ENCODE measurements around the gene SNRPA1.

Gene SNRPA1

DNA sequence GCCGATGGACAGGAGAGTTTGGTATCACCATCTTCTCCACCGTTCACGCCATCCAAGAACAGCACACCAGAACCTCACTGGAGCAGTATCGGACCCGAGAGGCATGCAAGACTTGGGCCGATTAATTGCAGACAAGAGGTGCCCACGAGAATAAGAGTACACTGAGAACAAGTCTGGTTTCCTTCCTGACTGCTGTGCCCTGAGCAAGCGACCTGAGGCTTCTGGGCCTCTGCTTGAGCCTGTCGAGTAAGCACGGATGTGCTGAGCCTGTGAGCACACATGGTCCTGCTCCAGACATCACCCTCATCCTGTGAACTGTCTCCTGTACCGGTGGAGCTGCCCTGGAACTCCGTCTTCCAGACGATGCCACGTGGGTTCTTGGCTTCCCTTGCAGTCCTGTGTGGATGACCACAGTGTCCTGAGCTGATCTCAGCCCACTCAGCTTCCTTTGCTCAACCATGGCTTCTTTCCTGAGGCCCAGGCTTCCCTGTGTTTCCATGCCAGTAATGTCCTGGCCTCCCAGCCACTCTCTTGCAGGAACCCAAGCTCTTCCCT is 34.3 kb upstream of the SNRPA1 start:
- no peak for DNase-seq (ENCODE audit: extremely low read depth, low read depth)
- TF ChIP-seq, protein P1, sequence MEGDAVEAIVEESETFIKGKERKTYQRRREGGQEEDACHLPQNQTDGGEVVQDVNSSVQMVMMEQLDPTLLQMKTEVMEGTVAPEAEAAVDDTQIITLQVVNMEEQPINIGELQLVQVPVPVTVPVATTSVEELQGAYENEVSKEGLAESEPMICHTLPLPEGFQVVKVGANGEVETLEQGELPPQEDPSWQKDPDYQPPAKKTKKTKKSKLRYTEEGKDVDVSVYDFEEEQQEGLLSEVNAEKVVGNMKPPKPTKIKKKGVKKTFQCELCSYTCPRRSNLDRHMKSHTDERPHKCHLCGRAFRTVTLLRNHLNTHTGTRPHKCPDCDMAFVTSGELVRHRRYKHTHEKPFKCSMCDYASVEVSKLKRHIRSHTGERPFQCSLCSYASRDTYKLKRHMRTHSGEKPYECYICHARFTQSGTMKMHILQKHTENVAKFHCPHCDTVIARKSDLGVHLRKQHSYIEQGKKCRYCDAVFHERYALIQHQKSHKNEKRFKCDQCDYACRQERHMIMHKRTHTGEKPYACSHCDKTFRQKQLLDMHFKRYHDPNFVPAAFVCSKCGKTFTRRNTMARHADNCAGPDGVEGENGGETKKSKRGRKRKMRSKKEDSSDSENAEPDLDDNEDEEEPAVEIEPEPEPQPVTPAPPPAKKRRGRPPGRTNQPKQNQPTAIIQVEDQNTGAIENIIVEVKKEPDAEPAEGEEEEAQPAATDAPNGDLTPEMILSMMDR (IDR thresholded peaks at IDR 0.05; ENCODE audit: low read depth, low read length) = no peak

DNA sequence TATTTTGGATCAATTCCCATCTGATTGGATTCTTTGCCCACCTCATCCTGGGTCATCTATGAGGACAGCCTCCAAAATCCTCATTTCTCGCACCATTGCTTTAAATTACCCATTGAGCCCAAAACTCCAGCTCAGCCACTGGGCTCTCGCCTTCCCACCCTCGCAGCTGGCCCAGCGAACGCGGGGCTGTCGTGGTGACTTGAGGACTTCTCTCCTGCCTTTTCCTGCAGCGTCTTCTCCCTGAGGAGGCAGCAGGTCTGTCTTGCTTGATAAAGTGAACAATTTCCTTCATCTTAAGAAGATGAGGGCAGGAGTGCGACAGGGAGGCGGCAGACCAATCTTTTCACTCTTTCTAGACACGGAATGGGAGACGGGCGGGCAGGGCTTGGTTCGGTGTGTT is 33.0 kb upstream of the SNRPA1 start:
- no peak for DNase-seq (ENCODE audit: extremely low read depth, low read depth)
- TF ChIP-seq, protein P1 (IDR thresholded peaks at IDR 0.05; ENCODE audit: low read depth, low read length) = no peak

DNA sequence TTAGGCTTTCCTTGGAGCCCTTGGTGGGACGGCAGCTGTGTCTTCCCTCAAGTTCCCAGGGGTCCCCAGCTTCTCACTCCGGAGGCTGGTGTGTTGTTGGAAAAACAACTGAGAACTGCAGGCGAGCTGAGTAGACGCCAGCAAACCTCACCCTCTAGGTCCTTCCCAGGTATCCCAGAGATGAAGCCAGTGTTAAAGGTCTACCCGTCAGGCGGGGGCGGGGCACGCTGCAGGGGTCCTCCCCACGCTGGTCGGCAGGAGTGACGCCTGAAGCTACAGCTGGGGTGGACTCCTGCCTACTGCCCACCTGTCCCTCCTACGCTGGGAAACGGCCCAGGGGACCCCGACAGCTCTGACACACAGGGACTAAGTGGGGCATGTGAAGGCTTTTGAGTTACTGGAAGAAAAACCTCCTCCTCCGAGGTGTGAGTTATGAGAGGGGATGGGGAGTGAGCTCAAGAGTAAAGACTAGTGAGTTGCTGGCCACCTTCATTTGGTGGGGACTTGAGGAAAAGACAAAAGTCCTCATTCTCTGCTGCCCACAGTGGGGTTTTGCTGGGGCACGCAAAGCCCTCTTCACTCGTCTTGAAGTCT is 32.2 kb upstream of the SNRPA1 start:
- TF ChIP-seq, protein P1 (IDR thresholded peaks at IDR 0.05; ENCODE audit: low read depth, low read length) = no peak
- DNase-seq (ENCODE audit: extremely low read depth, low read depth) = no peak

DNA sequence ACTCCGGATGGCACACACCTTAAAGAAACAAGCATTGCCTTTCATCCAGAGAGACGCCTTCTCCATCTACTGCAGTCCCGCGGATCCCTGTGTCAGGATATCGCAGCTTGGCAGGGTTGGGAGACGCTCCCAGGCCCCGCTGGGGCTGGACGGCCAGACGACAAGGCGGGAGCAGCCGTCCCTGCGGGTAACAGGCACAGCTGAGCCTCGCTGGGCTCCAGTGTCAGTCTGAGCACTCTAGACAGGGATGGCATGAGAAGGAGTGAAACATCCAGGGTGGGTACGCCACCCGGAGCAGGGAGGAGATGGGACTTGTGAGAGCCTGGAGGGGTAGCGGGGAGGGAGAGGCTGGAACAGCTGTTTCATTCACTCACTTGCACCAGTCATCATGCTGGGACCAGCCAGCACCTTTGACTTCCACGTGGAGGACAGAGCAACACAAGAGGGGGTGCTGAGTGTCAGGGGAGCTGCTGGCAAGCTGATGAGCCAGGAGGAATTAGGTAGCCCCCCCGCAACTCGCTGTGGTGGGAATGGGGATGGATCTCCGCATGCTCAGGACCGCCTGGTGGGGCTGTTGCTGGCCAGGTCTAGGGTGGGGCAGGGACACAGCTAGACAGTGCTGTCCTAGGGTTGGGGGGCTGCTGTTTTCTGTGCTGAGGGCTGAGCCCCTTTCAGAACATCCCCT is 31.6 kb upstream of the SNRPA1 start:
- no peak for DNase-seq (ENCODE audit: extremely low read depth, low read depth)
- TF ChIP-seq, protein P1 (IDR thresholded peaks at IDR 0.05; ENCODE audit: low read depth, low read length) = no peak

DNA sequence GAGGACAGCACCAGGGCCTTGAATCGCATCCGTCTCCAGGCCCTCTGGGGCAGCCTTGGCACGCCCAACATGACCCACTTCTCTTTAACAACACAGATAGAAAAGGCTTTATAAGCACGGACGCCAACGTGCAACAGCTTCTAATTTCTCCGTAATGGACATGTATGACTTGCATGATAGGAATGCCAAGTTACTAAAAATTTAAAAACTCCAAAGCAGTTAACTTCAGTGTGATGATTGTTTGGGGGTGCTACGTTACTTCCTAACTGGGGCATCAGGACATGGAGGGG is 30.9 kb upstream of the SNRPA1 start:
- TF ChIP-seq, protein P1 (IDR thresholded peaks at IDR 0.05; ENCODE audit: low read depth, low read length) = no peak
- no peak for DNase-seq (ENCODE audit: extremely low read depth, low read depth)

DNA sequence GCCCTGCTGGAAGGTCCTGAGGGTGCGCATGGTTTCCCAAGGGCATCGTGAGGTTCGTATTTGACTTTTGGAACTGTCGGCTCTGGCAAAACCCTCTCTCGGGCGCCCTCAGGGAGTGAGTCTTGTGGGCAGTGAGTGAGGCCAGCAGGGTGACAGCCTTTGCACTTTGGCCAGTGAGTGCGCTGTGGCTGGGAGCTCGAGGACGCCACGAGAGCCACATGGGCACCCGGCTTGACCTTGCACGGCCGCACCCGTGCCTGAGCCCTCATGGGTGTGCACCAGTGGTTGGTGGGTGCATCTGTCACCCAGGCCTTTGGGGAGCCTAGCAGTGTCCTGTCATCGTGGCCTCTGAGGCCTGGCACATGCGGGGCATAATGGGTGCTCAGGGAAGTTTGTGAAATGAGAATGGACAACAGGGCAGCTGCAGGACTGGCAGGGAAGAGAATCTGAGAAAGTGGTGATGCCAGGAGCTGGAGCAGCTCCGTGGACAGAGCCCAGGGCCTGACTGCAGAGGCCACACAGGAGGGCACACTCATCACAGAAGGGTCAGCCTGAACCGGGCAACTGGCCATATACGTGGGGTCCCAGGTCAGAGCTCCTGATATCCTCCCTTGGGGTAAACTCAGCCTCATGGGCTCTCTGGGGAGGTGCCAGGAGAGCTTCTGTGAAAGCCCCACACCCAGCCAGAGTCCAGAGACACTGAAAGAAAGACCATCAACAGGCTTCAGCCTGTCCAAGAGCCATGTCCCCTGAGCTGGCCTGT is 30.4 kb upstream of the SNRPA1 start:
- TF ChIP-seq, protein P1 (IDR thresholded peaks at IDR 0.05; ENCODE audit: low read depth, low read length) = no peak
- no peak for DNase-seq (ENCODE audit: extremely low read depth, low read depth)

All from AG09319 (cell line).